GM23248 (cell line): Measurements from ENCODE around the gene SNX6. TPM values are rescaled to one million over a fixed set of nuclear protein-coding genes. Genes with fewer than 3 reads are reported as not detected.
A peak's percentile ranks its signal among the peaks of the same experiment; 100 is the strongest.

Experiments
- DNase-seq: peaks from one replicate; pipeline ENCODE4 v3.0.0-alpha.2; 2015
- H2AFZ ChIP-seq: fragments of 200-600 bp; sonication (generic); 2 replicates; pipeline ENCODE4 v1.6.1; 2016; ENCODE audit warnings: antibody characterized with exemption
- H3F3A ChIP-seq: fragments of 200-600 bp; sonication (generic); 2 replicates; pipeline ENCODE4 v1.6.1; 2016; ENCODE audit warnings: mild to moderate bottlenecking, antibody characterized with exemption, mixed run types; ENCODE audit not compliant: insufficient read depth
- H3K27ac ChIP-seq: fragments of 200-600 bp; sonication (generic); 2 replicates; pipeline ENCODE4 v1.5.1; 2016; ENCODE audit warnings: mild to moderate bottlenecking
- H3K27me3 ChIP-seq: fragments of 200-600 bp; sonication (generic); replicated peaks from 2 replicates; pipeline ENCODE4 v1.6.1; 2016; ENCODE audit warnings: mild to moderate bottlenecking; ENCODE audit not compliant: insufficient read depth
- H3K36me3 ChIP-seq: fragments of 200-600 bp; sonication (generic); 2 replicates; pipeline ENCODE4 v1.6.1; 2016; ENCODE audit warnings: low read depth, mild to moderate bottlenecking
- H3K4me1 ChIP-seq: fragments of 200-600 bp; sonication (generic); 2 replicates; pipeline ENCODE4 v1.6.1; 2016; ENCODE audit warnings: mild to moderate bottlenecking; ENCODE audit not compliant: insufficient read depth
- H3K4me2 ChIP-seq: fragments of 200-600 bp; sonication (generic); one replicate; pipeline ENCODE4 v1.6.1; 2016; ENCODE audit warnings: mild to moderate bottlenecking; ENCODE audit not compliant: unreplicated experiment
- H3K4me3 ChIP-seq: fragments of 200-600 bp; sonication (generic); 2 replicates; pipeline ENCODE4 v1.5.1; 2016; ENCODE audit warnings: mild to moderate bottlenecking
- H3K79me2 ChIP-seq: fragments of 200-600 bp; sonication (generic); 2 replicates; pipeline ENCODE4 v1.6.1; 2016; ENCODE audit warnings: mild to moderate bottlenecking; ENCODE audit not compliant: insufficient read depth
- H3K9ac ChIP-seq: fragments of 200-600 bp; sonication (generic); 2 replicates; pipeline ENCODE4 v1.6.1; 2016; ENCODE audit warnings: mild to moderate bottlenecking
- H3K9me2 ChIP-seq: fragments of 200-600 bp; sonication (generic); 2 replicates; pipeline ENCODE4 v1.6.1; 2016; ENCODE audit warnings: mixed run types, mild to moderate bottlenecking, moderate library complexity; ENCODE audit not compliant: insufficient read depth
- H3K9me3 ChIP-seq: fragments of 200-600 bp; sonication (generic); one replicate; pipeline ENCODE4 v1.6.1; 2017; ENCODE audit warnings: low read depth
- H4K20me1 ChIP-seq: fragments of 200-600 bp; sonication (generic); 2 replicates; pipeline ENCODE4 v1.6.0; 2016; ENCODE audit not compliant: insufficient read depth
- EZH2 ChIP-seq: fragments of 200-600 bp; sonication (generic); IDR thresholded peaks from 2 replicates; pipeline ENCODE4 v1.6.1; 2018; ENCODE audit warnings: antibody characterized with exemption, mild to moderate bottlenecking; ENCODE audit not compliant: insufficient read depth, poor library complexity, severe bottlenecking
- EZH2phosphoT487 ChIP-seq: fragments of 200-600 bp; sonication (generic); IDR thresholded peaks from 2 replicates; pipeline ENCODE4 v1.6.1; 2018; ENCODE audit warnings: antibody characterized with exemption, moderate library complexity, mild to moderate bottlenecking, low read depth; ENCODE audit not compliant: insufficient read depth
- WGBS, 2 experiments: methylation state at CpG; one replicate each; pipeline ENCODE4 v1.1.6; 2015 to 2017; ENCODE audit warnings: low lambda C conversion rate in 2 of 2, low coverage in 1 of 2; ENCODE audit errors: missing lambda C conversion rate in 2 of 2; 5-methylcytosine and 5-hydroxymethylcytosine counted together
- in situ Hi-C: fragments of 300-500 bp; cut with MboI; formaldehyde crosslinking; loops from 2 replicates; pipeline ENCODE4 v1.15.0; 2020
- polyA plus RNA-seq: library from polyadenylated mRNA; unstranded; fragments of >200 nt; fragmentation: Nextera tagmentation; extraction: Ambion mirVana; gene quantifications from 2 replicates; pipeline ENCODE4 v1.2.1, GENCODE V29; 2016
- total RNA-seq: library from RNA; depleted of rRNA; stranded (reverse); fragments of >200 nt; shearing (Covaris generic); gene quantifications from 2 replicates; pipeline ENCODE4 v1.2.3, GENCODE V29; 2014; rRNA removed

SNX6 gene
- total RNA-seq (213 and 287 TPM in 2 replicates), polyA plus RNA-seq (187 and 191 TPM in 2 replicates)

- Histone ChIP-seq H3K36me3 (peaks cover 4% of the 10 kb centered on the region; the same call in 1 of the 2 replicates), H3K9me2 (no peaks in the 10 kb centered on the region), H3K27me3 (no peaks in the 10 kb centered on the region), H2AFZ (peak within 1 kb of the TSS; percentile 89), H3K27ac (peak within 1 kb of the TSS; percentile 58), H3K79me2 (peaks cover 56% of the 10 kb centered on the region), H3K9me3 (no peaks in the 10 kb centered on the region), H3K4me2 (peak within 1 kb of the TSS; percentile 99), H3K9ac (peak within 1 kb of the TSS; percentile 96), H3K4me1 (0 out of 2 replicates have a peak, but pooled peaks cover 4% of the 10 kb centered on the region), H3F3A (no peaks in the 10 kb centered on the region), H3K4me3 (peak within 1 kb of the TSS; percentile 90), H4K20me1 (no peaks in the 10 kb centered on the region)
- DNase-seq = peak; percentile 91
- in situ Hi-C loops = no loop called here
- WGBS, 2 experiments = 4% methylated on average over 31 to 44 of the region's 84 CpGs
- TF ChIP-seq EZH2 (no peak), EZH2phosphoT487 (no peak)
These were observed at the start of gene SNX6 for GRCh38 chr14:34629657-34630529. SNX6 (minus strand) TSS chr14:34630148; CDS start chr14:34630116, 32 bp downstream.

- Histone ChIP-seq H3K9me2 (no peaks in the 10 kb centered on the region), H3K9ac (peak overlapping the region; percentile 82), H3K4me1 (peaks cover 21% of the 10 kb centered on the region), H3K4me3 (no peak overlapping the region), H3K4me2 (peak overlapping the region; percentile 82), H3K27ac (peak overlapping the region; percentile 91), H3F3A (peaks cover 8% of the 10 kb centered on the region), H3K36me3 (no peaks in the 10 kb centered on the region), H2AFZ (peak overlapping the region; percentile 64; the same call in 1 of the 2 replicates), H3K9me3 (no peaks in the 10 kb centered on the region), H3K79me2 (no peaks in the 10 kb centered on the region), H4K20me1 (no peaks in the 10 kb centered on the region), H3K27me3 (no peaks in the 10 kb centered on the region)
- TF ChIP-seq EZH2 (no peak), EZH2phosphoT487 (no peak)
- 87 to 91% methylated on average over 8 of the region's 8 CpGs for WGBS, 2 experiments
- in situ Hi-C loops = no loop called here
- DNase-seq = no peak
These were observed 48.8 kb upstream of the SNX6 start for GRCh38 chr14:34678735-34679134.

DNA sequence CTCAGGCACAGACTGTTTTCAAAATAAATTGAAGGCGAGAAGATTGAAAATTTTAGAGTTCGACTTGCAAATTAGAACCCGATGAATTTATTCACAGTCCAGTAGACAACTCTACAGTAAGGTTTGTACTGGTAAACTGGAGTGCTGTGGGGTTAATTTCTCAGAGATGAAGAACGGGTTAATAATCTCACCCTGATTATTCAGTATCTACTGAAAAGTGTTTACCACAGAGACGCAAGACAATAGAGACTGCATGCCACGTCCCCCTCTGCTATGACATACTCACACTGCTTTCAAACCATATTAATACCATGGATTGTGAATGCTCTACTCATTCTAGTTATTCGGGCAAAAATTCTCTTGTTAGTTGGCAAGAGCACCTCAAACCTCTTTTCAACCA lies 48.4 kb upstream of the SNX6 start:
- H3K4me2 ChIP-seq = peak overlapping the region; percentile 82
- H3K9me3 ChIP-seq = no peaks in the 10 kb centered on the region
- H3K79me2 ChIP-seq = no peaks in the 10 kb centered on the region
- peaks cover 8% of the 10 kb centered on the region for H3F3A ChIP-seq
- H3K9me2 ChIP-seq = no peaks in the 10 kb centered on the region
- TF ChIP-seq EZH2 (no peak), EZH2phosphoT487 (no peak)
- peak overlapping the region; percentile 82 for H3K9ac ChIP-seq
- no peaks in the 10 kb centered on the region for H3K27me3 ChIP-seq
- peak; percentile 81 for DNase-seq
- in situ Hi-C loops = no loop called here
- H2AFZ ChIP-seq = peak overlapping the region; percentile 64
- no peaks in the 10 kb centered on the region for H3K36me3 ChIP-seq
- H4K20me1 ChIP-seq = no peaks in the 10 kb centered on the region
- peak overlapping the region; percentile 91 for H3K27ac ChIP-seq
- H3K4me3 ChIP-seq = peak overlapping the region; percentile 59
- 6 to 8% methylated on average over 7 of the region's 7 CpGs for WGBS, 2 experiments
- H3K4me1 ChIP-seq = peaks cover 21% of the 10 kb centered on the region

DNA sequence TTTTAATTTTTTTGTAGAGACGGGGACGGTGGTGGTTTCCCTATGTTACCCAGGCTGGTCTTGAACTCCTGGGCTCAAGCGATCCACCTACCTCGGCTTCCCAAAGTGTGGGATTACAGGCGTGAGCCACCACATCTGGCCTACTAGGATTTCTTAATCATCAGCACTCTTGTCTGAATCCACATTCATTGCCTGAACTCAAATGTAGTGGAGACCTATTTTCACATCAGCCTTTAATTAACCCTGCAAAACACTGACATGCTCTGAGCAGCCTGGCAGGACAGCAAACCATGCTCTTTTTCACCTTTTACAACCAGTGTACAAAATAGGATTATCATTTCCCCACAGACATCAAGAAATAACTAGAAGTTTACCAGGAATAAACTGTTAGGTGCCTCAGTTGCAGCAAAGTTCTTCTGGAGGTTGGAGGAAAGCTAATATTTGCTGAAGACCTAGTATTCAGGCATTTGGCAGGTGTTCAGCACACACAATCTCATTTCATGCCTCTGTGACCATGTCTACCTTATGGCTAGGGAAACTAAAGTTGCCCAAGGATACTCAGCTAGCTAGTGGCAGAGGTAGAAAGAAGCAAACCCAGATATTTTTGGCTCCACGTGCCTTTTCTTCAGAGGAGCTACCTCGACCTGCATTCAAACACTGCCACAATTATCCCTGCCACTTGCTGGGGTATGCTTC lies 46.7 kb upstream of the SNX6 start:
- Histone ChIP-seq H3K9ac (no peak overlapping the region), H3K27ac (no peak overlapping the region), H3K9me2 (no peaks in the 10 kb centered on the region), H3K4me2 (no peak overlapping the region), H3F3A (peaks cover 8% of the 10 kb centered on the region), H3K4me1 (peaks cover 17% of the 10 kb centered on the region), H3K79me2 (no peaks in the 10 kb centered on the region), H3K36me3 (no peaks in the 10 kb centered on the region), H3K4me3 (no peak overlapping the region), H2AFZ (no peak overlapping the region), H3K9me3 (no peaks in the 10 kb centered on the region), H3K27me3 (no peaks in the 10 kb centered on the region), H4K20me1 (no peaks in the 10 kb centered on the region)
- no peak for DNase-seq
- in situ Hi-C loops = no loop called here
- TF ChIP-seq EZH2phosphoT487 (no peak), EZH2 (no peak)
- WGBS, 2 experiments = 83 to 85% methylated on average over 7 of the region's 7 CpGs
